HEK293T (cell line): ENCODE measurements around the gene FAM89A.

Experiments used
- CTBP1 ChIP-seq: fragments of 450-650 bp; IDR thresholded peaks from 2 replicates; pipeline ENCODE4 v1.6.1; 2016; ENCODE audit warnings: borderline replicate concordance
- FOXK2 ChIP-seq: fragments of 450-650 bp; IDR thresholded peaks from 2 replicates; pipeline ENCODE4 v1.6.1; 2016; ENCODE audit warnings: mild to moderate bottlenecking
- FOXM1 ChIP-seq: fragments of 450-650 bp; IDR thresholded peaks from 2 replicates; pipeline ENCODE4 v1.6.1; 2017; ENCODE audit warnings: mild to moderate bottlenecking, borderline replicate concordance
- SP1 ChIP-seq: fragments of 450-650 bp; IDR thresholded peaks from 2 replicates; pipeline ENCODE4 v1.6.1; 2017
- ZNF384 ChIP-seq: fragments of 450-650 bp; IDR thresholded peaks from 2 replicates; pipeline ENCODE4 v1.6.1; 2016

GRCh38 chr1:231049121-231049979 lies 9.3 kb upstream of the FAM89A start:
- no peak for TF ChIP-seq ZNF384
- no peak for TF ChIP-seq FOXM1
- TF ChIP-seq FOXK2 = no peak
- no peak for TF ChIP-seq SP1
- no peak for TF ChIP-seq CTBP1
